DMS153 treated with DMSO at 0.1 percent for 48 hours (cell line): ENCODE measurements around the gene NTRK1.

Experiments
- DNase-seq: peaks from one replicate; lab custom pipeline; 2025; ENCODE audit not compliant: unreplicated experiment; lab: John Stamatoyannopoulos, UW

NTRK1 gene

DNA sequence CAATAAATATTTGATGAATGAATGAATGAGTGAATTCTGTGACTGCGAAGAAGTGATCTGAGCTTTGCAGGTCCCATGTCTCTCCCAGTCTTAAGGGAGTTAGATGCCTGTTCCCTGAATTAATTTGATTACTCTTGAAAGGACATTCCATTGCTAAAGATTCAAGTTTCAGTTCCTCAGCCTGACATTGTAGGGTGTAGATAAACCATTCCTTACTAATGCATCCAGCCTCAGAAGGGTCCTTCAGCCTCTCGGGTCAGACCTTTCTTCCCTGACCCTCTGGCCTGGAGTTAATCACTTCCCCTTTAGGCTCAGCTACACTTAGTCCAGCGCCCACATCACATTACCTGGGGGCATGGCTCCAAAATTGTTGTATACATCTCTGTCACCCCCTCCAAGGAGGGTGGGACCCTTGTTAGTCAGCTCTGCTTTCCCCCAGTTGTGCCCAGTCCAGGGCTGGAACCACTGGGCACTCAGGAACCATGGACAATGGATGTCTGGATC lies 4.3 kb upstream of the NTRK1 start:
- no peak for DNase-seq

DNA sequence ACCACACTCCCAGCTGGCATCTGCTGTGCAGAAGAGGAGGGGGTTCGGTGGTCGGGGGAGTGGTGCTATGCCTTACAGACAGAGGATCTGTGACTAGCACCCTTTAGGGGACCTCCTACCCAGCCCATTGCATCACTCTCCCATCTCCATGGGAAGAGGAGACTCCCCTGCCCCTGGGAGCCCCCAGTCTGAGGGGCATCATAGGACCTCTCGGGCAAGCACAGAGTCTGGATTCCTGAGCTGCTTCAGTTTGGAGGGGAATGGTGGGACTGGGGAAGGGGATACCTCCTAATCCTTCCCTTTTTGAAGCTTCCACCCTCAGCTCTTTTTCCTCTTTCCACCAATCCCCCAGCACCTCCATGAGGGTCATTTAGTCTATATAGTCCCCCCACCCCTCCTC lies 3.1 kb upstream of the NTRK1 start:
- DNase-seq, result no peak

- DNase-seq, result peak; percentile 63
Observed at GRCh38 chr1:156858555-156858956, 2.1 kb upstream of the NTRK1 start.

DNA sequence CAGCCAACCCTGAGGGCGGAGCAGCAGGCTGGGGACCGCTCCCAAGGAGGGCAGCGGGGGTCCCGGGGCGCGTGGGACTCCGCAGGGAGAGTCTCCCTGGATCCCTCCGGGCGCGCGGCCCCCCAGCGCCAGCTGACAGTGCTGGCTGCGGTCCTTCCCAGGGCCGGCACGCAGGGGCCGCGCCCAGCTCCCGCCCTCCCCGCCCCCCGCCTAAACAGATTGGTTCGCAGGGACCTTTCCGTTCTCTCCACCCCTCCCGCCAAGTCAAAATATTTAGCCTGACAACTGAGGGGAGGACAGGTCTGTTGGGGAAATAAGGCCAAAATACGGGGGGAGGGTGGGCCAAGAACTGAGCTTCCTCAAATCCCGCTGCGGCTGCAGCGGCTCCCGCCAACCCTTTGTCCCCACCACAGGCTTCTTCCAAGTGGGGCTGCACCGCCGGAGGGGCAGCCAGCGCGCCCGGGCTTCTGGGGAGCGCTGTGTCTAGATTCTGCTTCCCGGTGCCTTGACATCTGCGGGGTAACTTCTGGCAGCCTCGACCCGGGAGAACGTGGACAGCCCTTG lies 1.6 kb upstream of the NTRK1 start, which contains the start of gene INSRR:
Gene INSRR (minus strand): TSS at position 159 of the 564 bp plus-strand sequence. CDS start 496 bp downstream, outside the sequence.
- no peak for DNase-seq

DNA sequence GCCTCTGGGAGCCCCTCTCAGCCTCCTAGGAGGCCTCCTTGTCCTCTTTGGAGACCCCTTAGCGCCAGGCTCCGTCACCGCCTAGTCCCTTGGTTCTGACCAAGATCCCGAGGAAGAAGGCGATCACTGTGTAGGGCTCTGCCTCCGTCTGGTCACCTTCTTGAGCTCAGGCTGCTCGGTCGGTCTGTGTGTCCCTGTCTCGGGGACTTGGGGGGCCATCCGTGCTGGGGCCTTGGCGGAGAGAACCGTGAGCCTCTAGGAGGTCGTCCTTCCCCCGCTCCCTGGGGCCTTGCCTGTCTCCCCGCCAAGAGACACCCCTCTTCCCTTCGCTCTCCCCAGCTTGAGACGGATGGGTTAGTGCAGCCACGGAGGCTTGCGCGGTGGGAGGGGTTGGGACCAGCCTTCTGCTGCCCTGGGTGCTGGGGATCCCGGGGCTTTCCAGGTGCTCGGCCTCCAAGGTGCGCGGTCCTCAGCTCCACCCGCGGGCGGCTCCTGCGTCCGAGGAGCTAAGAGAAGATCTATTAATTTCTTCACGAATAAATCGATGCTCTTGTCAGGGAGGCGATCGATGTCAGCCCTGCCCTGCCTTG lies 1.0 kb upstream of the NTRK1 start:
- DNase-seq, result no peak

GRCh38 chr1:156860113-156860627 lies 495 bp upstream of the NTRK1 start:
- peak; percentile 28 for DNase-seq

DNA sequence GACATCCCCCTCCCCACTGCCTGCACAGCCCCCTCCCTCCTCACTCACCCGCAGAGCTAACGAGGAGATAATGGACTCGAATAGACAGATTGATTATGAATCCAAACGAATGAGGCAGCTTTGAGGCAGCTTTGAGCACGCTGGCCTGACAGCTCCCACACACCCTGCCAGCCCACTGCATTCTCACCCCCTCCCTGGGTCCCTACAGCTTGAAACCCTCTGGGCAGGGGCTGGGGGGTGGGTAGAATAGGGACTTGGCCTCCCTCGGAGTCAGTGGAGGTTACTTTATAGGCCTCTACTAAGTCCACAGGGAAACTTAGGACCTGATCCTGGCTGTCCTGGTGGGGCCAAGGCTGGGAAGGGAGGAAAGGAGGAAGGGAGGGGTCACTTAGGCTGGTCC lies 1.9 kb downstream of the NTRK1 start:
- DNase-seq, result no peak

DNA sequence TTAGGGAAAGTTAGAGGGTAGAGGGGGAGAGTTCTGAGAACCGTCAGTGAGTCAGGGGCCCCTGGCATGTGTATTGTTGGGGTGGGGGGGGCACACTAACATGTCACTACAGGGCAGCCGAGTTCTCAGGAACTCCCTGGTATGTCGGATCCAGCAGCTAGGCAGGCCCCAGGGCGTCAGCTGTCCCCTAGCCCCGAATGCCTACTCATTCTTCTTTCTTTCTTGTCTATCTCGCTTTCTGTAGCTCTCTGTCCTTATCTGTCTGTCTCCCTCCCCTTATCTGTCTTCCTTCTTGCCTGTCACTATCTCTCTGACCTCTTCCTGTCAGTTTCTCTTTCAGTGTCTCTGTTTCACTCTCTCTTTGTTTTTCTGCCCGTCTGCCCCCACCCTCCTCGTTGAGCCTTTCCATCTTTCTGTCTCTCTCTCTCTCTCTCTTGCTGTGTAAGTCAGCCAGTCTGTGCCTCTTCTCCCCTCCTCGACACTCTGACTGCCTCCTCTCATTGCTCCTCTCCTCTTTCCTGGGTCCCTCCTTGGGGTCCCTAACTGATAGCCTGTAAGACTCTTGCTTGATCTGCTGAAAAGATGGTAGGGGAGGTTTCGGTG lies 2.4 kb downstream of the NTRK1 start:
- DNase-seq, result no peak

GRCh38 chr1:156863631-156864030 lies 3.0 kb downstream of the NTRK1 start:
- no peak for DNase-seq

DNA sequence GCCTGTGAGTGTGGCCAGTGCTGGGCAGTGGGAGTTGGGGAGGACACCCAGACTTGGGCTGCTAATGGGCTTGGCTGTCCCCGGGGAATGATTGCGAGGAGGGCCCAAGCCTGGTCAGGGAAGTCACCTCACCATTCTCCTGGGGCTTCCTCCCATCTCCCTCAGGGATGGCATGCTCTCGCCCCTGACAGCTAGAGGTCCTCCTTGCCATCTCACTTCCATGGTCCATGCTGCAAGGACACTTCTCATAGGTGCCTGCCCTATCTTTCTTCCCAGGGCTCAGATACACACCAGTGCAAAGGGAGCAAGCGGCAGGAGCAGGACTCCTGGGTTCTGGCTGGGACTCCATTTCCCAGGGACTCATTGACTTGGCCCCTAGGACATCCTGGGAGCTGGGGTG lies 4.1 kb downstream of the NTRK1 start:
- no peak for DNase-seq

DNA sequence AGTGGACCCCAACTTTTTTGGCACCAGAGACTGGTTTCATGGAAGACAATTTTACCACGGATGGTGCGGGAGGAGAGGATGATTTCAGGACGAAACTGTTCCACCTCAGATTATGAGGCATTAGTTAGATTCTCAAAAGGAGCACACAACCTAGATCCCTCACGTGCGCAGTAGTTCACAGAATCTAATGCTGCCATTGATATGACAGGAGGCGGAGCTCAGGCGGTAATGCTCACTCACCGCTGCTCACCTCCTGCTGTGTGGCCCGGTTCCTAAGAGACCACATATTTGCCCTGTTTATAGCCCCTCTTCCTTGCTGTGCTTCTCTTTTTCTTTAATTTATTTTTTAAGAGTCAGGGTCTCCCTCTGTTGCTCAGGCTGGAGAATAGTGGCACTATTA lies 4.6 kb downstream of the NTRK1 start:
- no peak for DNase-seq

DNA sequence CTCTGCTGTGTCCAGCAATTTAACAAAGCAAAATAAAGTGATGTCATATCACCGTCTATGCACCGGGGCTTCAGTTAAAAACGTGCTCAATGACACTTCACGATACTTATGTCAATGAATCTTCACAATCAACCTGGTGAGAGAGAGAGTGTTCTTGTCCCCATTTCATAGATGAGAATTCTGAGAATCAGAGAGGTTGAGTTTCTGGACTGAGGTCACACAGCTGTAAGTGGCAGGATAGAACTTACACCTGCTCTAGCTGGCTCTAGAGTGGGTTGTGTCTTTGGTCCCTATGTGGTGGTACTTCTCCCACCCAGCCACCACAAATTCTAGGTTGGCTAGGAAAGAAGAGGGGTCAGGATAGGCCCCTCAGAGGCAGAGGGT lies 5.2 kb downstream of the NTRK1 start:
- DNase-seq, result no peak

DNA sequence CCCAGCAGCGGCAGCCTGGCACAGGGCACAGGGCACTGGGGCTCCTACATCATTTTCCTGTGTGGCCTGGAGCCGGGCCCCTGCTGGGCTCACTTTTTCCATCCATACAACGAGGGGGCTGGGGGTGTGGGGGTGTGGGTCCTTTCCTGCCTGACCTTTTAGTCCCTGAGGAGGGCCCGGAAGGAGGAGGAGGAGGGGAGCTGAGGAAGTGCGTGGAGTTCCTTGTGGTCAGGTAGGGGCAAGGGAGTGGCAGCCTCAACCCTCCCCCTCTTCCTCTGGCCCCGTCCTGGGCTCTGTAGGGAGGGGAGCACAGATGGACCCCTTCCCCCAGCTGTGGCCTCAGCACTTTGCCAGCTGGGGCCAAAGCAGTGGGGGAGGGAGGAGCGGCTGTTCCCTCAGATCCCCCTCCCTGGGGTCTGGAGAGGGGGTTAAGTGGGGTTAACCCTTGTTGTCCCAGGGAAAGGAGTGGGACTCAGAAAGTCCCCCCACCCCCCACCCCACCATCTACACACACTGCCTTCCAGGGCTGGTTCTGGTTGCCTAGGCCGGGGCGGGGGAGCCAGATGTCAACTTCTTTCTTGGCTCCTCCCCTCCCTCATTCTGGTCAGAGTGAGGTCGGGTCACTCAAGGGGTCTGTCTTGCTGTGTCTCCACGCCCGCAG lies 5.7 kb downstream of the NTRK1 start:
- DNase-seq, result no peak

DNA sequence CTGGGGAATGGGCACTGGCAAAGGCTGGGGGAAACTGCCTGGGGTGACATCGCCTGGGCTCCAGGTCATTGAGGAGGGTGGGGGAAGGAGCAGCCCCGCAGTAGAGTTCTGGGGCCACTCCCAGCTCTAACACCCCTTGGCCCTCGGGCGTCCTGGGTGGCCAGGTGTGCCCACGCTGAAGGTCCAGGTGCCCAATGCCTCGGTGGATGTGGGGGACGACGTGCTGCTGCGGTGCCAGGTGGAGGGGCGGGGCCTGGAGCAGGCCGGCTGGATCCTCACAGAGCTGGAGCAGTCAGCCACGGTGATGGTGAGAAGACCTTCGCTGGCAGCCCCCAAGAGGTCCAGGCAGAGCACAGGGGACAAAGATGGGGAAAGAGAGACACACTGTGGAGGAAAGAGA lies 7.7 kb downstream of the NTRK1 start:
- no peak for DNase-seq

DNA sequence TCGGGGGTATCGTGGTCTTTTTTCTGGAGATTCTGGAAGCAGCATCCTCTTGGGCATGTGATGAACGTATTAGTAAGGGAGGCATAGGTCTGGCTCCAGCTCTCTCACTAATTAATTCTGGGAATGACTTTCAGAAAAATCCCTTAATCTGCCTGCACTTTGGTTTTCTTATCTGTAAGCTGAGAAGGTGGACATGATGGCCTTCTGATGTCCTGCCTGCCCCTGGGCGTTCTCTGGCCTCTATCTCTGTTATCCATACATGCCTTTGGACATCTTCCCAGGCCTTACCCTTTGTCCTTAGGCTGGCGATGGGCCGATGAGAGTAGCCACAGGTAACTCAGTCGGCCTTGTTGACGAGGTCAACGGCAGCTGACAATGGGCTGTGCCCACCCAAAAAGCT lies 8.8 kb downstream of the NTRK1 start:
- no peak for DNase-seq

DNA sequence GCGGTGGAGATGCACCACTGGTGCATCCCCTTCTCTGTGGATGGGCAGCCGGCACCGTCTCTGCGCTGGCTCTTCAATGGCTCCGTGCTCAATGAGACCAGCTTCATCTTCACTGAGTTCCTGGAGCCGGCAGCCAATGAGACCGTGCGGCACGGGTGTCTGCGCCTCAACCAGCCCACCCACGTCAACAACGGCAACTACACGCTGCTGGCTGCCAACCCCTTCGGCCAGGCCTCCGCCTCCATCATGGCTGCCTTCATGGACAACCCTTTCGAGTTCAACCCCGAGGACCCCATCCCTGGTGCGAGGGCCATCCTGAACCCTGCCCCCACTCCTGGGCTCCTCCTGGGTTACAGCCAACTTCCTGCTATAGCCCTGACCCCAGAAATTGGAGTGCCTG lies 13.0 kb downstream of the NTRK1 start:
- no peak for DNase-seq

- DNase-seq, result no peak
Observed at GRCh38 chr1:156874142-156874541, 13.5 kb downstream of the NTRK1 start.

GRCh38 chr1:156874572-156875340 lies 14.1 kb downstream of the NTRK1 start:
- DNase-seq, result no peak

GRCh38 chr1:156875341-156875615 lies 14.6 kb downstream of the NTRK1 start:
- no peak for DNase-seq

- DNase-seq, result no peak
Observed at GRCh38 chr1:156876281-156876680, 15.6 kb downstream of the NTRK1 start.

GRCh38 chr1:156877433-156878170 lies 16.9 kb downstream of the NTRK1 start:
- DNase-seq, result no peak
